Measurements from ENCODE around the gene BMPR2.

Gene BMPR2

GRCh38 chr2:202608142-202608852 is 232.2 kb downstream of the BMPR2 start:
- no peak for DNase-seq

- no peak for DNase-seq
Observed at GRCh38 chr2:202609381-202610145, 233.4 kb downstream of the BMPR2 start.

DNA sequence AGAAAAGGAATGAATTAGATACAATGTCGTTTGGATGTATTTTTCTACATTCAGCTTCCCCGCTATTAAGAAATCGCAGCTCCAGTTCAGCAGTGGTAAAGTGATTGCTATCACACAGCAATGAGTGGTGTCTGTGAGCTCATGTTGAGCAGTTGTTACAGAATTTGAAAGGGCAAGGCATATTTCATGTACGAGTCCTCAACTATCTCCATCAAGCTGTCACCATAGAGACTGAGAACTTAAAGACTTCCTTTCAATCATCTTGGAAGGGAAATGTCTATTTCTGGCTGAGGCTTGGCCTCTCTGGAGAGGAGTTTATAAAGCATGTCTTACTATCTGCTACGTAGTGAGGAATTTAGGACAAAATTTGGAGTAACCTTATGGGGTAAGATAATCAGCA is 234.3 kb downstream of the BMPR2 start:
- DNase-seq = no peak

GRCh38 chr2:202612145-202612544 is 236.0 kb downstream of the BMPR2 start:
- no peak for DNase-seq

- DNase-seq = no peak
Observed at GRCh38 chr2:202613479-202613878, 237.4 kb downstream of the BMPR2 start.

All from left hindlimb (tissue), 1 donor.